Keratinocyte (primary cell): ENCODE results near the gene DCTN3. TPM values are rescaled to one million over a fixed set of nuclear protein-coding genes. Genes with fewer than 3 reads are reported as not detected.
A peak's percentile ranks its signal among the peaks of the same experiment; 100 is the strongest.

Source experiments
- DNase-seq: peaks from one replicate; pipeline ENCODE4 v3.0.0-alpha.2; 2011; ENCODE audit warnings: low read depth, missing footprints, low spot score
- FAIRE-seq: peaks from 2 replicates; lab custom pipeline; 2011; peaks lifted over from hg19 to GRCh38; lab: Jason Lieb, UNC
- H2AFZ ChIP-seq: 2 replicates; pipeline ENCODE4 v1.6.0; 2012; ENCODE audit warnings: low read length, control low read depth, inconsistent platforms; ENCODE audit not compliant: control insufficient read depth
- H3K27ac ChIP-seq: 2 replicates; pipeline ENCODE4 v1.5.1; 2011; ENCODE audit warnings: low read length; ENCODE audit not compliant: control insufficient read depth, insufficient read depth
- H3K27me3 ChIP-seq: 3 replicates; pipeline ENCODE4 v1.6.0; 2011; ENCODE audit warnings: low read length; ENCODE audit not compliant: control insufficient read depth, insufficient read depth; ENCODE audit errors: extremely low read depth
- H3K36me3 ChIP-seq, 2 experiments: 2 replicates in 1 of 2; 3 replicates in 1 of 2; pipeline ENCODE4 v1.5.1; 2011; ENCODE audit warnings: low read length in 2 of 2, mild to moderate bottlenecking in 1 of 2; ENCODE audit not compliant: control insufficient read depth in 2 of 2, insufficient read depth in 2 of 2; ENCODE audit errors: extremely low read depth in 1 of 2
- H3K4me1 ChIP-seq: 3 replicates; pipeline ENCODE4 v1.5.1; 2011; ENCODE audit warnings: low read length; ENCODE audit not compliant: control insufficient read depth, insufficient read depth; ENCODE audit errors: extremely low read depth
- H3K4me2 ChIP-seq: 3 replicates; pipeline ENCODE4 v1.6.0; 2011; ENCODE audit warnings: low read depth, low read length; ENCODE audit not compliant: control insufficient read depth, insufficient read depth; ENCODE audit errors: extremely low read depth
- H3K4me3 ChIP-seq, 3 experiments: fragments of 200-600 bp in 1 of 3; sonication (generic) in 1 of 3; 2 replicates in 2 of 3; 3 replicates in 1 of 3; pipeline ENCODE4 v1.5.1; 2011 to 2016; ENCODE audit warnings: low read length in 3 of 3, mild to moderate bottlenecking in 3 of 3, control low read depth in 2 of 3, inconsistent platforms in 1 of 3, low read depth in 1 of 3, mixed read lengths in 1 of 3, mixed run types in 1 of 3, moderate library complexity in 1 of 3; ENCODE audit not compliant: control insufficient read depth in 2 of 3, insufficient read depth in 2 of 3; ENCODE audit errors: extremely low read depth in 1 of 3
- H3K79me2 ChIP-seq: 2 replicates; pipeline ENCODE4 v1.6.0; 2012; ENCODE audit warnings: low read length; ENCODE audit not compliant: control insufficient read depth, insufficient read depth
- H3K9ac ChIP-seq: 3 replicates; pipeline ENCODE4 v1.6.0; 2011; ENCODE audit warnings: low read length; ENCODE audit not compliant: control insufficient read depth, insufficient read depth; ENCODE audit errors: extremely low read depth
- H3K9me1 ChIP-seq: 3 replicates; pipeline ENCODE4 v1.6.0; 2011; ENCODE audit warnings: low read length; ENCODE audit not compliant: control insufficient read depth, insufficient read depth; ENCODE audit errors: extremely low read depth
- H3K9me3 ChIP-seq: 2 replicates; pipeline ENCODE4 v1.5.1; 2012; ENCODE audit warnings: low read depth, low read length; ENCODE audit not compliant: control insufficient read depth
- H4K20me1 ChIP-seq: 3 replicates; pipeline ENCODE4 v1.6.0; 2011; ENCODE audit warnings: low read length; ENCODE audit not compliant: control insufficient read depth, insufficient read depth; ENCODE audit errors: extremely low read depth
- CTCF ChIP-seq, 3 experiments: IDR thresholded peaks in 1 of 3; conservative IDR thresholded peaks in 1 of 3; optimal IDR thresholded peaks in 1 of 3; 2 replicates in 2 of 3; 3 replicates in 1 of 3; pipeline versions ENCODE3 to v1.5.1; 2011; ENCODE audit warnings: low read length in 3 of 3, mild to moderate bottlenecking in 3 of 3, moderate library complexity in 2 of 3, control low read depth in 1 of 3, inconsistent platforms in 1 of 3; ENCODE audit not compliant: insufficient read depth in 2 of 3; ENCODE audit errors: extremely low read depth in 1 of 3
- EZH2 ChIP-seq: IDR thresholded peaks from one replicate; pipeline ENCODE4 v1.6.1; 2012; ENCODE audit warnings: inconsistent platforms, mild to moderate bottlenecking, low read length, moderate library complexity
- dilution Hi-C: fragments of 300-500 bp; cut with MboI; formaldehyde crosslinking; loops from one replicate; pipeline ENCODE4 v1.7.0; 2020; ENCODE audit warnings: low sequenced_read_pairs; ENCODE audit not compliant: extremely low pct_ligation_motif_present
- polyA plus RNA-seq, 5 experiments: library from polyadenylated mRNA; depleted of rRNA in 3 of 5; stranded (reverse) in 3 of 5; stranded (forward) in 1 of 5; unstranded in 1 of 5; fragments of >200 nt; gene quantifications; 1 replicate in 1 of 5; 2 replicates in 3 of 5; 3 replicates in 1 of 5; pipeline versions ENCODE4 v1.2.1 to v1.2.3, GENCODE V29; 2011 to 2012; ENCODE audit warnings: missing spikeins in 2 of 5, low read depth in 1 of 5, low replicate concordance in 1 of 5

The DCTN3 gene
- polyA plus RNA-seq, 1 donor (not counting 4 experiments of a cell fraction or from before 2014, with no cell fraction given), result 106 TPM

GRCh38 chr9:34601937-34602573 lies 18.2 kb downstream of the DCTN3 start:
- H3K4me3 ChIP-seq, result no peak overlapping the region
- no peak overlapping the region for H3K9ac ChIP-seq
- no peak overlapping the region for H3K27ac ChIP-seq
- DNase-seq (no peak), FAIRE-seq (peak; percentile 39)
- TF ChIP-seq CTCF (optimal IDR thresholded peaks at IDR 0.05 in 1 of 3, IDR thresholded peaks at IDR 0.05 in 1 of 3, conservative IDR thresholded peaks at IDR 0.05 in 1 of 3; ENCODE audit: extremely low read depth in 1 of 3, insufficient read depth in 2 of 3, low read length in 3 of 3), result no peak
- TF ChIP-seq EZH2, result no peak
- H3K4me1 ChIP-seq, result peaks cover 18% of the 10 kb centered on the region
- no peaks in the 10 kb centered on the region for H3K79me2 ChIP-seq
- no peak overlapping the region for H2AFZ ChIP-seq
- no peaks in the 10 kb centered on the region for H3K27me3 ChIP-seq
- dilution Hi-C loops, result no loop called here
- no peaks in the 10 kb centered on the region for H4K20me1 ChIP-seq
- H3K9me1 ChIP-seq, result no peaks in the 10 kb centered on the region
- no peak overlapping the region for H3K4me2 ChIP-seq
- H3K9me3 ChIP-seq, result no peaks in the 10 kb centered on the region
- H3K36me3 ChIP-seq, result no peaks in the 10 kb centered on the region

- TF ChIP-seq EZH2 (no peak), CTCF (optimal IDR thresholded peaks at IDR 0.05 in 1 of 3, IDR thresholded peaks at IDR 0.05 in 1 of 3, conservative IDR thresholded peaks at IDR 0.05 in 1 of 3; ENCODE audit: extremely low read depth in 1 of 3, insufficient read depth in 2 of 3, low read length in 3 of 3) (no peak)
- Histone ChIP-seq H3K9me1 (no peaks in the 10 kb centered on the region), H2AFZ (peak overlapping the region; percentile 58), H3K4me3 (peak overlapping the region in 1 of 3 experiments; percentile 13), H3K27ac (peak overlapping the region; percentile 29), H3K9ac (peak overlapping the region; percentile 23), H3K79me2 (no peaks in the 10 kb centered on the region), H3K4me1 (peaks cover 18% of the 10 kb centered on the region), H3K36me3 (no peaks in the 10 kb centered on the region), H3K27me3 (no peaks in the 10 kb centered on the region), H3K9me3 (no peaks in the 10 kb centered on the region), H3K4me2 (peak overlapping the region; percentile 45), H4K20me1 (no peaks in the 10 kb centered on the region)
- peak; percentile 84 for DNase-seq
- dilution Hi-C loops, result no loop called here
- peak; percentile 91 for FAIRE-seq
These were observed 19.4 kb downstream of the DCTN3 start for GRCh38 chr9:34600908-34601307.
